IMR-90 (cell line): ENCODE data around the gene PCDHB1.

Source experiments
- BHLHE40 ChIP-seq: fragments of 150-350 bp; IDR thresholded peaks from 2 replicates; pipeline ENCODE4 v1.6.1; 2016; ENCODE audit warnings: mild to moderate bottlenecking, low read depth, low read length
- CHD1 ChIP-seq: IDR thresholded peaks from 2 replicates; pipeline ENCODE4 v1.6.1; 2012; ENCODE audit warnings: low read depth, low read length, improper control_type of control experiment
- CTCF ChIP-seq: conservative IDR thresholded peaks from 2 replicates; pipeline ENCODE4 v1.5.1; 2012; ENCODE audit warnings: mild to moderate bottlenecking, low read depth, low read length, improper control_type of control experiment
- FOS ChIP-seq: fragments of 150-350 bp; IDR thresholded peaks from 2 replicates; pipeline ENCODE4 v1.6.1; 2016; ENCODE audit warnings: low read depth, low read length
- MAZ ChIP-seq: IDR thresholded peaks from 2 replicates; pipeline ENCODE4 v1.6.1; 2012; ENCODE audit warnings: low read depth, mild to moderate bottlenecking, low read length, improper control_type of control experiment, moderate library complexity, borderline replicate concordance
- POLR2A ChIP-seq: IDR thresholded peaks from 2 replicates; pipeline ENCODE4 v1.6.1; 2012; ENCODE audit warnings: mild to moderate bottlenecking, low read depth, low read length
- RAD21 ChIP-seq: IDR thresholded peaks from 2 replicates; pipeline ENCODE4 v1.6.1; 2012; ENCODE audit warnings: low read length, improper control_type of control experiment
- SMC3 ChIP-seq: fragments of 150-350 bp; IDR thresholded peaks from 2 replicates; pipeline ENCODE4 v1.6.1; 2016; ENCODE audit warnings: low read depth, mild to moderate bottlenecking, antibody characterized with exemption, low read length, moderate library complexity
- USF2 ChIP-seq: fragments of 150-350 bp; IDR thresholded peaks from 2 replicates; pipeline ENCODE4 v1.6.1; 2017; ENCODE audit warnings: mild to moderate bottlenecking, antibody characterized with exemption, low read length, low read depth

- TF ChIP-seq CTCF, result peak; percentile 29
- TF ChIP-seq RAD21, result no peak
- TF ChIP-seq MAZ, result no peak
- TF ChIP-seq POLR2A, result no peak
- no peak for TF ChIP-seq SMC3
- TF ChIP-seq USF2, result no peak
- no peak for TF ChIP-seq CHD1
- no peak for TF ChIP-seq BHLHE40
- TF ChIP-seq FOS, result no peak
These were observed 43.5 kb downstream of the PCDHB1 start, which contains the start of gene PCDHB2 for GRCh38 chr5:141094481-141095262.
